NCI-H128 (cell line): Measurements from ENCODE around the gene SLC19A1.

Experiments
- DNase-seq: peaks from one replicate; lab custom pipeline; 2025; ENCODE audit not compliant: unreplicated experiment; lab: John Stamatoyannopoulos, UW

SLC19A1 gene

GRCh38 chr21:45496968-45497845 is 45.0 kb downstream of the SLC19A1 start:
- DNase-seq = no peak

- no peak for DNase-seq
These were observed 45.9 kb downstream of the SLC19A1 start for GRCh38 chr21:45496151-45496967.

- DNase-seq = no peak
These were observed 47.2 kb downstream of the SLC19A1 start for GRCh38 chr21:45494851-45495680.

GRCh38 chr21:45494135-45494850 is 47.9 kb downstream of the SLC19A1 start:
- no peak for DNase-seq

GRCh38 chr21:45493401-45494001 is 48.7 kb downstream of the SLC19A1 start:
- DNase-seq = no peak

- DNase-seq = no peak
These were observed 49.5 kb downstream of the SLC19A1 start for GRCh38 chr21:45492765-45493164.

GRCh38 chr21:45491623-45492022 is 50.6 kb downstream of the SLC19A1 start:
- DNase-seq = no peak

- no peak for DNase-seq
These were observed 51.2 kb downstream of the SLC19A1 start for GRCh38 chr21:45491056-45491455.

GRCh38 chr21:45490049-45490731 is 52.0 kb downstream of the SLC19A1 start:
- DNase-seq = no peak

GRCh38 chr21:45489722-45489982 is 52.6 kb downstream of the SLC19A1 start:
- DNase-seq = no peak

- DNase-seq = no peak
These were observed 53.1 kb downstream of the SLC19A1 start for GRCh38 chr21:45488931-45489721.

GRCh38 chr21:45487891-45488600 is 54.2 kb downstream of the SLC19A1 start:
- DNase-seq = no peak

- DNase-seq = no peak
These were observed 55.0 kb downstream of the SLC19A1 start for GRCh38 chr21:45487161-45487806.

GRCh38 chr21:45486443-45487160 is 55.6 kb downstream of the SLC19A1 start:
- no peak for DNase-seq

- no peak for DNase-seq
These were observed 56.4 kb downstream of the SLC19A1 start for GRCh38 chr21:45485686-45486442.

- no peak for DNase-seq
These were observed 57.9 kb downstream of the SLC19A1 start for GRCh38 chr21:45484318-45484717.
